HepG2 (cell line): Measurements from ENCODE around the gene POGLUT3. TPM values are rescaled to one million over a fixed set of nuclear protein-coding genes. Genes with fewer than 3 reads are reported as not detected.

Experiments used
- ATAC-seq: fragments of 200-7000 bp; cut with Tn5 transposase; 3 replicates; pipeline ENCODE4 v1.9.1; 2020; ENCODE audit warnings: mild to moderate bottlenecking, moderate library complexity
- BruUV-seq: library from RNA; stranded (reverse); fragments of 400-500 nt; replicated peaks from 2 replicates; lab custom pipeline; 2021; lab: Mats Ljungman, UMichigan
- CTCF ChIA-PET: fragments of 300-600 bp; formaldehyde crosslinking; extraction: SDS; loops from one replicate; lab custom pipeline; 2021; ENCODE audit warnings: low total read pairs, inconsistent platforms, low intra/inter-chr PET ratio; lab: Yijun Ruan, JAX
- POLR2A ChIA-PET: fragments of 350-600 bp; sonication (Branson Sonifier 250); formaldehyde crosslinking; loops from one replicate; lab custom pipeline; 2020; ENCODE audit warnings: antibody characterized with exemption, inconsistent platforms; lab: Yijun Ruan, JAX
- DNase-seq: peaks from one replicate; pipeline ENCODE4 v3.0.0-alpha.2; 2015; ENCODE audit warnings: low spot score
- FAIRE-seq: peaks from 3 replicates; lab custom pipeline; 2011; peaks lifted over from hg19 to GRCh38; lab: Jason Lieb, UNC
- H2AFZ ChIP-seq: one replicate; pipeline ENCODE4 v1.6.1; 2011; ENCODE audit warnings: low read length, inconsistent platforms
- H3K27ac ChIP-seq: fragments of 300-600 bp; 3 replicates; pipeline ENCODE4 v1.8.0; 2011; ENCODE audit warnings: mixed run types, mild to moderate bottlenecking, mixed read lengths, low read length, inconsistent platforms; ENCODE audit not compliant: insufficient read depth; ENCODE audit errors: extremely low read length
- H3K27me3 ChIP-seq, 2 experiments: fragments of 200-600 bp in 1 of 2; 2 replicates in 1 of 2; 3 replicates in 1 of 2; pipeline versions ENCODE4 v1.6.0 to v1.8.0; 2011; ENCODE audit warnings: low read length in 2 of 2, mild to moderate bottlenecking in 2 of 2, moderate library complexity in 2 of 2, inconsistent platforms in 1 of 2; ENCODE audit not compliant: insufficient read depth in 2 of 2, control insufficient read depth in 1 of 2
- H3K36me3 ChIP-seq, 2 experiments: fragments of 200-600 bp in 1 of 2; replicated peaks in 1 of 2; 2 replicates in 1 of 2; 3 replicates in 1 of 2; pipeline versions ENCODE4 v1.5.1 to v1.8.0; 2011; ENCODE audit warnings: low read length in 2 of 2, inconsistent platforms in 1 of 2; ENCODE audit not compliant: insufficient read depth in 2 of 2, control insufficient read depth in 1 of 2
- H3K4me1 ChIP-seq: 2 replicates; pipeline ENCODE4 v1.5.1; 2012; ENCODE audit warnings: low read length, inconsistent platforms; ENCODE audit not compliant: insufficient read depth
- H3K4me2 ChIP-seq: 2 replicates; pipeline ENCODE4 v1.6.0; 2011; ENCODE audit warnings: low read depth, low read length, inconsistent platforms
- H3K4me3 ChIP-seq, 3 experiments: fragments of 200-600 bp in 1 of 3; sonication (generic), shearing (Covaris generic) in 1 of 3; replicated peaks in 1 of 3; 2 replicates each; pipeline ENCODE4 v1.5.1; 2011 to 2016; ENCODE audit warnings: low read length in 3 of 3, inconsistent platforms in 2 of 3, low read depth in 2 of 3, mild to moderate bottlenecking in 2 of 3, control low read depth in 1 of 3, mixed read lengths in 1 of 3; ENCODE audit not compliant: insufficient read depth in 1 of 3
- H3K79me2 ChIP-seq: one replicate; pipeline ENCODE4 v1.6.1; 2011; ENCODE audit warnings: low read length, inconsistent platforms; ENCODE audit not compliant: insufficient read depth
- H3K9ac ChIP-seq: 2 replicates; pipeline ENCODE4 v1.6.0; 2011; ENCODE audit warnings: mild to moderate bottlenecking, low read depth, low read length, inconsistent platforms; ENCODE audit not compliant: insufficient read depth
- H3K9me3 ChIP-seq: 2 replicates; pipeline ENCODE4 v1.5.1; 2012; ENCODE audit warnings: mild to moderate bottlenecking, low read length
- H4K20me1 ChIP-seq: 2 replicates; pipeline ENCODE4 v1.6.0; 2011; ENCODE audit warnings: inconsistent platforms, mild to moderate bottlenecking, low read length, moderate library complexity; ENCODE audit not compliant: insufficient read depth
- ESRRA ChIP-seq: sonication (generic); formaldehyde crosslinking; IDR thresholded peaks from 2 replicates; pipeline ENCODE4 v1.5.1; 2020; ENCODE audit warnings: mild to moderate bottlenecking, low read depth, missing genetic modification reagents
- NFKB2 ChIP-seq: sonication (generic); formaldehyde crosslinking; IDR thresholded peaks from 2 replicates; pipeline ENCODE4 v1.4.0; 2020; ENCODE audit warnings: missing genetic modification reagents, borderline replicate concordance
- RAD51 ChIP-seq: fragments of 450-650 bp; IDR thresholded peaks from 2 replicates; pipeline ENCODE4 v1.6.1; 2016; ENCODE audit warnings: borderline replicate concordance
- ZBTB40 ChIP-seq, 2 experiments: fragments of 450-650 bp in 1 of 2; sonication (generic) in 1 of 2; formaldehyde crosslinking in 1 of 2; IDR thresholded peaks; 2 replicates each; pipeline versions ENCODE4 v1.6.1 to v1.8.0; 2016 to 2022; ENCODE audit warnings: antibody characterized with exemption in 1 of 2, mild to moderate bottlenecking in 1 of 2, missing genetic modification reagents in 1 of 2
- ZNF382 ChIP-seq: sonication (generic); formaldehyde crosslinking; IDR thresholded peaks from 2 replicates; pipeline ENCODE4 v1.5.0; 2020; ENCODE audit warnings: missing genetic modification reagents, mild to moderate bottlenecking, borderline replicate concordance
- ZZZ3 ChIP-seq: sonication (generic); formaldehyde crosslinking; IDR thresholded peaks from 2 replicates; pipeline ENCODE4 v1.4.0; 2020; ENCODE audit warnings: missing genetic modification reagents, mild to moderate bottlenecking, borderline replicate concordance
- WGBS: methylation state at CpG from one replicate; pipeline ENCODE4 v1.1.6; 2017; ENCODE audit warnings: low lambda C conversion rate; 5-methylcytosine and 5-hydroxymethylcytosine counted together
- in situ Hi-C: cut with HindIII; loops from 2 replicates; pipeline ENCODE4 v1.10.0; 2017; ENCODE audit warnings: low pct_unique_long_range_greater_than_20kb; ENCODE audit not compliant: extremely low pct_ligation_motif_present
- intact Hi-C: fragments of 100-400 bp; cut with micrococcal nuclease; formaldehyde crosslinking; loops from one replicate; pipeline ENCODE4 v1.10.0; 2022; ENCODE audit not compliant: unreplicated experiment
- polyA plus RNA-seq, 8 experiments: library from polyadenylated mRNA; depleted of rRNA in 3 of 8; stranded (reverse) in 7 of 8; unstranded in 1 of 8; fragments of >200 nt; fragmentation: Illumina TruSeq in 4 of 8; extraction: Trizol in 4 of 8; gene quantifications; 2 replicates each; pipeline versions ENCODE4 v1.2.1 to v1.2.3, GENCODE V29; 2011 to 2016; ENCODE audit warnings: low read depth in 4 of 8, missing spikeins in 1 of 8, mixed read lengths in 1 of 8; ENCODE audit not compliant: insufficient read depth in 1 of 8
- total RNA-seq, 5 experiments: library from RNA; depleted of rRNA; stranded (reverse); fragments of >200 nt; fragmentation: Illumina TruSeq; extraction: Trizol; gene quantifications; 2 replicates each; pipeline ENCODE4 v1.2.3, GENCODE V29; 2016; ENCODE audit warnings: low read depth in 1 of 5

Gene POGLUT3
- total and polyA plus RNA-seq, 2 of the 13 experiments (the other 11 are each of a cell fraction or from before 2014, with no cell fraction given), result 14.3 to 22.0 TPM

- no peaks in the 10 kb centered on the region for H3K27me3 ChIP-seq
- no peaks in the 10 kb centered on the region for H3K9me3 ChIP-seq
- no TSS peak for BruUV-seq
- ChIA-PET POLR2A (no interaction called here), CTCF (no interaction called here)
- no peak overlapping the region for H2AFZ ChIP-seq
- ATAC-seq (no peak), DNase-seq (no peak), FAIRE-seq (no peak)
- H3K27ac ChIP-seq, result no peak overlapping the region
- no peaks in the 10 kb centered on the region for H4K20me1 ChIP-seq
- peak overlapping the region; percentile 80 for H3K9ac ChIP-seq
- H3K36me3 ChIP-seq, result no peaks in the 10 kb centered on the region; a peak in 1 of 5 replicates
- WGBS, result 93% methylated on average over 7 of the region's 7 CpGs
- peaks cover 39% of the 10 kb centered on the region for H3K4me1 ChIP-seq
- H3K4me3 ChIP-seq, result peak overlapping the region; percentile 59 to 77 (median 61); a peak in 5 of 6 replicates
- H3K4me2 ChIP-seq, result peak overlapping the region; percentile 86
- no peaks in the 10 kb centered on the region for H3K79me2 ChIP-seq
- in situ Hi-C loops (no loop called here), intact Hi-C loops (loop anchor here (1.0 to 10.0 kb wide), 3 partner anchors 29 to 141 kb away; partner anchors contain the start of genes C11orf65 and EXPH5)
- TF ChIP-seq ZZZ3 (CRISPR knock-in tag) (no peak), ESRRA (CRISPR knock-in tag) (no peak), NFKB2 (CRISPR knock-in tag) (no peak), ZNF382 (no peak), RAD51 (no peak), ZBTB40 (IDR thresholded peaks at IDR 0.05) (no peak), ZBTB40 (CRISPR knock-in tag; IDR thresholded peaks at IDR 0.05) (no peak)
These were observed 1.4 kb downstream of the POGLUT3 start for GRCh38 chr11:108496643-108497256.
